ENCODE data around the gene MIEF2.

DNA sequence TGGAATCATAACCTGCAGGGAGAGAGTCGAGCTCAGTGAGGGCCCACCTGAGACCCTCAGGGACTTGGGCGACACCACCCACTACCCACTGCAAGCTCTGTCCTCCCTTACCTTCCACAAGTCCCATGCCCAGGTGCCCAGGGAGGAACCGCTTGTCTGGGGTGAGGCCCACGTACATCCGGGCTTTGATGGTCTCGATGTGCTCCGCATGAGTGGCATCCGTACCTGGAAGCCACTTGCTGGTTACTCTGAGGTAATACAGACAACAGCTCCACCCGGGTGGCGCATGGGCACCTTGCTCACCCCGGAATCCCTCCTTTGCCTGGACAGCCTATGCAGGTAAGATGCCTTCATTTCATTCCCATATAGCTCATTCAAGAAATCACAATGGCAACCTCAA is 24.8 kb downstream of the MIEF2 start:
- TF ChIP-seq, protein P1, sequence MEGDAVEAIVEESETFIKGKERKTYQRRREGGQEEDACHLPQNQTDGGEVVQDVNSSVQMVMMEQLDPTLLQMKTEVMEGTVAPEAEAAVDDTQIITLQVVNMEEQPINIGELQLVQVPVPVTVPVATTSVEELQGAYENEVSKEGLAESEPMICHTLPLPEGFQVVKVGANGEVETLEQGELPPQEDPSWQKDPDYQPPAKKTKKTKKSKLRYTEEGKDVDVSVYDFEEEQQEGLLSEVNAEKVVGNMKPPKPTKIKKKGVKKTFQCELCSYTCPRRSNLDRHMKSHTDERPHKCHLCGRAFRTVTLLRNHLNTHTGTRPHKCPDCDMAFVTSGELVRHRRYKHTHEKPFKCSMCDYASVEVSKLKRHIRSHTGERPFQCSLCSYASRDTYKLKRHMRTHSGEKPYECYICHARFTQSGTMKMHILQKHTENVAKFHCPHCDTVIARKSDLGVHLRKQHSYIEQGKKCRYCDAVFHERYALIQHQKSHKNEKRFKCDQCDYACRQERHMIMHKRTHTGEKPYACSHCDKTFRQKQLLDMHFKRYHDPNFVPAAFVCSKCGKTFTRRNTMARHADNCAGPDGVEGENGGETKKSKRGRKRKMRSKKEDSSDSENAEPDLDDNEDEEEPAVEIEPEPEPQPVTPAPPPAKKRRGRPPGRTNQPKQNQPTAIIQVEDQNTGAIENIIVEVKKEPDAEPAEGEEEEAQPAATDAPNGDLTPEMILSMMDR (IDR thresholded peaks at IDR 0.05): no peak
- TF ChIP-seq POLR2A (IDR thresholded peaks at IDR 0.05): no peak
